Astrocyte of the cerebellum (primary cell): ENCODE measurements around the gene NUF2.

ENCODE experiments used
- DNase-seq: peaks from one replicate; pipeline ENCODE4 v3.0.0-alpha.2; 2011; ENCODE audit warnings: low read depth
- H3K4me3 ChIP-seq: 2 replicates; pipeline ENCODE4 v1.5.1; 2011; ENCODE audit warnings: mild to moderate bottlenecking, low read depth, low read length, moderate library complexity
- CTCF ChIP-seq: IDR thresholded peaks from 2 replicates; pipeline ENCODE4 v1.5.1; 2012; ENCODE audit warnings: low read length, low read depth, moderate library complexity, mild to moderate bottlenecking; ENCODE audit errors: missing control alignments
- in situ Hi-C: cut with HindIII; loops from 2 replicates; pipeline ENCODE4 v1.10.0; 2017; ENCODE audit warnings: low sequenced_read_pairs

Gene NUF2

GRCh38 chr1:163381487-163382184 is 59.9 kb downstream of the NUF2 start:
- TF ChIP-seq CTCF, result no peak
- in situ Hi-C loops, result no loop called here
- H3K4me3 ChIP-seq, result no peak overlapping the region
- no peak for DNase-seq

GRCh38 chr1:163382395-163382794 is 60.6 kb downstream of the NUF2 start:
- no peak for DNase-seq
- in situ Hi-C loops, result no loop called here
- no peak overlapping the region for H3K4me3 ChIP-seq
- no peak for TF ChIP-seq CTCF

- DNase-seq, result no peak
- TF ChIP-seq CTCF, result no peak
These were observed 65.4 kb downstream of the NUF2 start for GRCh38 chr1:163387146-163387545.

GRCh38 chr1:163388970-163389369 is 67.2 kb downstream of the NUF2 start:
- H3K4me3 ChIP-seq, result no peak overlapping the region
- no peak for DNase-seq
- in situ Hi-C loops, result no loop called here
- no peak for TF ChIP-seq CTCF

More at GRCh38 chr1:163387146-163387545, 65.4 kb downstream of the NUF2 start:
- no peak overlapping the region for H3K4me3 ChIP-seq
- in situ Hi-C loops, result no loop called here

GRCh38 chr1:163395790-163396189 is 74.0 kb downstream of the NUF2 start:
- in situ Hi-C loops, result no loop called here
- no peak for TF ChIP-seq CTCF
- peak; percentile 12 for DNase-seq
- no peak overlapping the region for H3K4me3 ChIP-seq

- no peak overlapping the region for H3K4me3 ChIP-seq
- in situ Hi-C loops, result no loop called here
- no peak for DNase-seq
- TF ChIP-seq CTCF, result no peak
These were observed 75.9 kb downstream of the NUF2 start for GRCh38 chr1:163397451-163398200.
